HCT116 (cell line): ENCODE data around the gene ZNF497. TPM values are rescaled to one million over a fixed set of nuclear protein-coding genes. Genes with fewer than 3 reads are reported as not detected.

ENCODE experiments used
- ATAC-seq: fragments of 200-7000 bp; cut with Tn5 transposase; 2 replicates; pipeline ENCODE4 v1.9.1; 2020; ENCODE audit warnings: mild to moderate bottlenecking, moderate library complexity
- BruUV-seq: library from RNA; stranded (reverse); fragments of 400-500 nt; replicated peaks from 2 replicates; lab custom pipeline; 2021; lab: Mats Ljungman, UMichigan
- CTCF ChIA-PET: fragments of 300-600 bp; sonication (Branson Sonifier 250); formaldehyde crosslinking; loops from one replicate; lab custom pipeline; 2021; ENCODE audit warnings: antibody characterized with exemption; lab: Charles Lee
- POLR2A ChIA-PET: fragments of 300-600, 350-600 bp; sonication (Branson Sonifier 250); formaldehyde crosslinking; loops from one replicate; lab custom pipeline; 2021; ENCODE audit warnings: antibody characterized with exemption; lab: Charles Lee
- RAD21 ChIA-PET, 2 experiments: fragments of 300-600 bp; sonication (Branson Sonifier 250); formaldehyde crosslinking; loops; one replicate each; lab custom pipeline; 2023; ENCODE audit warnings: low total read pairs in 2 of 2; ENCODE audit not compliant: uncharacterized antibody in 2 of 2, unreplicated experiment in 2 of 2, low non-redundant PET in 1 of 2; lab: Charles Lee
- DNase-seq: peaks from one replicate; pipeline ENCODE4 v3.0.0-alpha.2; 2010; ENCODE audit warnings: low read depth, low spot score
- H2AFZ ChIP-seq: fragments of 200-600 bp; shearing (Covaris generic), sonication (generic); 2 replicates; pipeline ENCODE4 v1.6.1; 2017; ENCODE audit warnings: low read depth, mixed run types, mixed read lengths, antibody characterized with exemption, low read length; ENCODE audit not compliant: poor library complexity, severe bottlenecking
- H3K27ac ChIP-seq: 2 replicates; pipeline ENCODE4 v1.5.1; 2012; ENCODE audit warnings: low read depth, low read length
- H3K27me3 ChIP-seq: fragments of 200-600 bp; sonication (generic); 2 replicates; pipeline ENCODE4 v1.6.1; 2016; ENCODE audit warnings: mixed run types, low read length, mixed read lengths; ENCODE audit not compliant: insufficient read depth
- H3K36me3 ChIP-seq, 2 experiments: fragments of 200-500 bp in 1 of 2; fragments of 200-600 bp in 1 of 2; sonication (Bioruptor generic) in 1 of 2; sonication (generic) in 1 of 2; 2 replicates each; pipeline versions ENCODE4 v1.5.1 to v1.6.1; 2014 to 2016; ENCODE audit warnings: low read length in 2 of 2, inconsistent platforms in 1 of 2, mixed read lengths in 1 of 2, mixed run types in 1 of 2; ENCODE audit not compliant: insufficient read depth in 2 of 2, control insufficient read depth in 1 of 2
- H3K4me1 ChIP-seq, 2 experiments: fragments of 200-600 bp in 1 of 2; sonication (generic) in 1 of 2; 2 replicates each; pipeline versions ENCODE4 v1.5.1 to v1.6.1; 2012 to 2017; ENCODE audit warnings: low read length in 2 of 2, inconsistent platforms in 1 of 2, mild to moderate bottlenecking in 1 of 2, mixed read lengths in 1 of 2, mixed run types in 1 of 2, moderate library complexity in 1 of 2; ENCODE audit not compliant: insufficient read depth in 2 of 2, control insufficient read depth in 1 of 2
- H3K4me2 ChIP-seq: fragments of 200-600 bp; sonication (generic); 2 replicates; pipeline ENCODE4 v1.6.1; 2017; ENCODE audit warnings: mixed run types, low read length, mixed read lengths
- H3K4me3 ChIP-seq, 2 experiments: fragments of 200-600 bp in 1 of 2; sonication (generic) in 1 of 2; replicated peaks in 1 of 2; 2 replicates each; pipeline ENCODE4 v1.5.1; 2011 to 2016; ENCODE audit warnings: low read length in 2 of 2, control low read depth in 1 of 2, low read depth in 1 of 2, mild to moderate bottlenecking in 1 of 2, mixed read lengths in 1 of 2, mixed run types in 1 of 2
- H3K79me2 ChIP-seq: fragments of 200-600 bp; sonication (generic); 2 replicates; pipeline ENCODE4 v1.6.1; 2017; ENCODE audit warnings: mild to moderate bottlenecking, mixed run types, low read length, moderate library complexity, mixed read lengths; ENCODE audit not compliant: insufficient read depth
- H3K9ac ChIP-seq: fragments of 200-600 bp; sonication (generic); 2 replicates; pipeline ENCODE4 v1.6.1; 2016; ENCODE audit warnings: low read length, mixed read lengths
- H3K9me2 ChIP-seq: fragments of 200-600 bp; sonication (generic), shearing (Covaris generic); 2 replicates; pipeline ENCODE4 v1.6.1; 2017; ENCODE audit warnings: mixed run types, mild to moderate bottlenecking, moderate library complexity; ENCODE audit not compliant: insufficient read depth
- H3K9me3 ChIP-seq, 2 experiments: fragments of 200-500 bp in 1 of 2; fragments of 200-600 bp in 1 of 2; sonication (Bioruptor generic) in 1 of 2; sonication (generic) in 1 of 2; 2 replicates each; pipeline ENCODE4 v1.6.1; 2014 to 2017; ENCODE audit warnings: low read length in 2 of 2, mixed read lengths in 2 of 2, inconsistent platforms in 1 of 2, low read depth in 1 of 2, mild to moderate bottlenecking in 1 of 2, mixed run types in 1 of 2, moderate library complexity in 1 of 2; ENCODE audit not compliant: control insufficient read depth in 1 of 2, insufficient read depth in 1 of 2
- H4K20me1 ChIP-seq: fragments of 200-600 bp; sonication (generic), shearing (Covaris generic); 2 replicates; pipeline ENCODE4 v1.6.1; 2017; ENCODE audit warnings: mixed run types, mild to moderate bottlenecking, moderate library complexity; ENCODE audit not compliant: insufficient read depth
- CEBPB ChIP-seq: IDR thresholded peaks from 2 replicates; pipeline ENCODE4 v1.6.1; 2012; ENCODE audit warnings: low read depth
- CTCF ChIP-seq, 3 experiments: fragments of 200-600 bp in 1 of 3; sonication (generic) in 1 of 3; IDR thresholded peaks in 2 of 3; conservative IDR thresholded peaks in 1 of 3; 2 replicates each; pipeline ENCODE4 v1.5.1; 2012 to 2017; ENCODE audit warnings: low read depth in 2 of 3, low read length in 2 of 3, antibody characterized with exemption in 1 of 3, borderline replicate concordance in 1 of 3, control low read depth in 1 of 3, mild to moderate bottlenecking in 1 of 3, mixed read lengths in 1 of 3, mixed run types in 1 of 3, moderate library complexity in 1 of 3; ENCODE audit not compliant: insufficient read depth in 1 of 3
- EGR1 ChIP-seq: IDR thresholded peaks from 2 replicates; pipeline ENCODE4 v1.6.1; 2012; ENCODE audit warnings: low read depth
- ELF1 ChIP-seq: IDR thresholded peaks from 2 replicates; pipeline ENCODE4 v1.6.1; 2012; ENCODE audit warnings: low read depth, borderline replicate concordance
- EZH2phosphoT487 ChIP-seq: fragments of 200-600 bp; IDR thresholded peaks from 2 replicates; pipeline ENCODE4 v1.6.1; 2018; ENCODE audit warnings: antibody characterized with exemption, borderline replicate concordance
- JUND ChIP-seq: IDR thresholded peaks from 2 replicates; pipeline ENCODE4 v1.6.1; 2012
- MAX ChIP-seq: IDR thresholded peaks from 2 replicates; pipeline ENCODE4 v1.6.1; 2012
- POLR2A ChIP-seq: IDR thresholded peaks from 2 replicates; pipeline ENCODE4 v1.7.0; 2011; ENCODE audit warnings: borderline replicate concordance; ENCODE audit not compliant: insufficient read depth, insufficient read length; ENCODE audit errors: extremely low read depth
- POLR2AphosphoS5 ChIP-seq: IDR thresholded peaks from 2 replicates; pipeline ENCODE4 v1.6.1; 2011; ENCODE audit warnings: mild to moderate bottlenecking, low read depth, low read length, moderate library complexity
- RAD21 ChIP-seq: IDR thresholded peaks from 2 replicates; pipeline ENCODE4 v1.6.1; 2012; ENCODE audit warnings: low read depth, mild to moderate bottlenecking
- SIN3A ChIP-seq: IDR thresholded peaks from 2 replicates; pipeline ENCODE4 v1.6.1; 2012; ENCODE audit warnings: low read depth
- SRF ChIP-seq: IDR thresholded peaks from 2 replicates; pipeline ENCODE4 v1.6.1; 2012; ENCODE audit warnings: low read depth
- YY1 ChIP-seq: IDR thresholded peaks from 2 replicates; pipeline ENCODE4 v1.6.1; 2011; ENCODE audit warnings: low read length, low read depth, moderate library complexity, mild to moderate bottlenecking; ENCODE audit not compliant: insufficient replicate concordance; ENCODE audit errors: extremely low read depth
- intact Hi-C: fragments of 100-400 bp; cut with micrococcal nuclease; formaldehyde crosslinking; loops from 2 replicates; pipeline ENCODE4 v1.10.0; 2022
- total RNA-seq: library from RNA; stranded (reverse); gene quantifications from one replicate; pipeline ENCODE4 v1.2.1, GENCODE V29; 2021; ENCODE audit not compliant: unreplicated experiment
- TF ChIP-seq, protein P1 (sequence below): IDR thresholded peaks from 2 replicates; pipeline ENCODE4 v1.6.1; 2012
- TF ChIP-seq, protein P2 (sequence below): IDR thresholded peaks from 2 replicates; pipeline ENCODE4 v1.6.1; 2011; ENCODE audit warnings: mild to moderate bottlenecking, low read length, moderate library complexity; ENCODE audit not compliant: insufficient replicate concordance; ENCODE audit errors: extremely low read depth

ZNF497 gene
- total RNA-seq, 1 experiment from 2014 or later: 5.1 TPM

GRCh38 chr19:58398087-58398486 is 35.5 kb upstream of the ZNF497 start:
- intact Hi-C loops: no loop called here
- H3K9ac ChIP-seq: no peak overlapping the region
- H3K9me2 ChIP-seq: no peaks in the 10 kb centered on the region
- no TSS peak for BruUV-seq
- no peak overlapping the region for H2AFZ ChIP-seq
- H3K4me1 ChIP-seq: peaks cover 29 to 45% of the 10 kb centered on the region in 2 experiments
- no peaks in the 10 kb centered on the region for H3K9me3 ChIP-seq
- TF ChIP-seq CEBPB (no peak), RAD21 (no peak), POLR2A (no peak), MAX (no peak), POLR2AphosphoS5 (no peak)
- ChIA-PET CTCF (no interaction called here), RAD21 (no interaction called here), POLR2A (no interaction called here)
- H3K4me3 ChIP-seq: no peak overlapping the region
- no peak for DNase-seq
- no peak overlapping the region for H3K4me2 ChIP-seq
- H3K36me3 ChIP-seq: peaks cover 7 to 22% of the 10 kb centered on the region in 2 experiments; a peak in 3 of 4 replicates
- no peak overlapping the region for H3K27ac ChIP-seq
- no peak for ATAC-seq
- H4K20me1 ChIP-seq: peaks cover 11% of the 10 kb centered on the region; the same call in 1 of the 2 replicates
- peaks cover 19% of the 10 kb centered on the region for H3K79me2 ChIP-seq
- no peaks in the 10 kb centered on the region for H3K27me3 ChIP-seq

GRCh38 chr19:58397533-58398037 is 35.0 kb upstream of the ZNF497 start:
- no TSS peak for BruUV-seq
- Histone ChIP-seq H3K9me3 (no peaks in the 10 kb centered on the region), H3K4me3 (no peak overlapping the region), H3K27ac (no peak overlapping the region), H3K36me3 (peaks cover 12 to 27% of the 10 kb centered on the region in 2 experiments; a peak in 3 of 4 replicates), H4K20me1 (peaks cover 16% of the 10 kb centered on the region; the same call in 1 of the 2 replicates), H3K9ac (no peak overlapping the region), H3K79me2 (peaks cover 19% of the 10 kb centered on the region), H3K4me2 (no peak overlapping the region), H2AFZ (no peak overlapping the region), H3K27me3 (no peaks in the 10 kb centered on the region), H3K9me2 (no peaks in the 10 kb centered on the region), H3K4me1 (peaks cover 31 to 50% of the 10 kb centered on the region in 2 experiments)
- ChIA-PET POLR2A (no interaction called here), RAD21 (no interaction called here), CTCF (no interaction called here)
- intact Hi-C loops: no loop called here
- no peak for DNase-seq
- ATAC-seq: no peak
- no peak for TF ChIP-seq POLR2AphosphoS5
- no peak for TF ChIP-seq CTCF (IDR thresholded peaks at IDR 0.05 in 2 of 3, conservative IDR thresholded peaks at IDR 0.05 in 1 of 3; ENCODE audit: borderline replicate concordance in 1 of 3, insufficient read depth in 1 of 3, low read depth in 2 of 3, low read length in 2 of 3)
- TF ChIP-seq, protein P1, sequence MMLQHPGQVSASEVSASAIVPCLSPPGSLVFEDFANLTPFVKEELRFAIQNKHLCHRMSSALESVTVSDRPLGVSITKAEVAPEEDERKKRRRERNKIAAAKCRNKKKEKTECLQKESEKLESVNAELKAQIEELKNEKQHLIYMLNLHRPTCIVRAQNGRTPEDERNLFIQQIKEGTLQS: no peak
- TF ChIP-seq EGR1: no peak
- no peak for TF ChIP-seq POLR2A
- TF ChIP-seq SIN3A: no peak
- TF ChIP-seq ELF1: no peak
- TF ChIP-seq, protein P2, sequence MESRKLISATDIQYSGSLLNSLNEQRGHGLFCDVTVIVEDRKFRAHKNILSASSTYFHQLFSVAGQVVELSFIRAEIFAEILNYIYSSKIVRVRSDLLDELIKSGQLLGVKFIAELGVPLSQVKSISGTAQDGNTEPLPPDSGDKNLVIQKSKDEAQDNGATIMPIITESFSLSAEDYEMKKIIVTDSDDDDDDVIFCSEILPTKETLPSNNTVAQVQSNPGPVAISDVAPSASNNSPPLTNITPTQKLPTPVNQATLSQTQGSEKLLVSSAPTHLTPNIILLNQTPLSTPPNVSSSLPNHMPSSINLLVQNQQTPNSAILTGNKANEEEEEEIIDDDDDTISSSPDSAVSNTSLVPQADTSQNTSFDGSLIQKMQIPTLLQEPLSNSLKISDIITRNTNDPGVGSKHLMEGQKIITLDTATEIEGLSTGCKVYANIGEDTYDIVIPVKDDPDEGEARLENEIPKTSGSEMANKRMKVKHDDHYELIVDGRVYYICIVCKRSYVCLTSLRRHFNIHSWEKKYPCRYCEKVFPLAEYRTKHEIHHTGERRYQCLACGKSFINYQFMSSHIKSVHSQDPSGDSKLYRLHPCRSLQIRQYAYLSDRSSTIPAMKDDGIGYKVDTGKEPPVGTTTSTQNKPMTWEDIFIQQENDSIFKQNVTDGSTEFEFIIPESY: no peak
- TF ChIP-seq SRF: no peak
- TF ChIP-seq JUND: no peak
- no peak for TF ChIP-seq MAX
- no peak for TF ChIP-seq YY1
- TF ChIP-seq EZH2phosphoT487: no peak
